ENCODE data around the gene PADI1.

DNA sequence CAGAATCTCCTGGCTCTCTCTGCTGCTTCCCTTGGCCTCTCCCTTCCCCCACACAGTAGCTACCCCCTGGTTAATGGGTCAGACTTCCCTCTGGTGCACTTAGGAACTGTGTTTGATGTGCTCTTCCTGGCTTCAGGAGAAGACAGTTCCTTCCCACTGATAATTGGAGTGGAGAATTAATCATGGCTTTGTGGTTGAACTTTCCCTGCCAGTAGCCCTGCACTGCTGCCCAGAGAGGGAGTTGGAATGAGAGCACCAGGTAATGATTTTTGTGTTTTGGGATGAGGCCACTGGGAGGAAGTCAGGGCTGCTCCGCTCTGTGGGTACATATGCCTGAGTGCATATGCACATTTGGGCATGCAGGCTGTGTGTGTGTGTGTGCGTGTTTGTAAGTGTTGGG, 46.0 kb upstream of the PADI1 start:
- no peak for TF ChIP-seq EP300 (IDR thresholded peaks at IDR 0.05)
- TF ChIP-seq POLR2A (IDR thresholded peaks at IDR 0.05), result no peak
- TF ChIP-seq, protein P1, sequence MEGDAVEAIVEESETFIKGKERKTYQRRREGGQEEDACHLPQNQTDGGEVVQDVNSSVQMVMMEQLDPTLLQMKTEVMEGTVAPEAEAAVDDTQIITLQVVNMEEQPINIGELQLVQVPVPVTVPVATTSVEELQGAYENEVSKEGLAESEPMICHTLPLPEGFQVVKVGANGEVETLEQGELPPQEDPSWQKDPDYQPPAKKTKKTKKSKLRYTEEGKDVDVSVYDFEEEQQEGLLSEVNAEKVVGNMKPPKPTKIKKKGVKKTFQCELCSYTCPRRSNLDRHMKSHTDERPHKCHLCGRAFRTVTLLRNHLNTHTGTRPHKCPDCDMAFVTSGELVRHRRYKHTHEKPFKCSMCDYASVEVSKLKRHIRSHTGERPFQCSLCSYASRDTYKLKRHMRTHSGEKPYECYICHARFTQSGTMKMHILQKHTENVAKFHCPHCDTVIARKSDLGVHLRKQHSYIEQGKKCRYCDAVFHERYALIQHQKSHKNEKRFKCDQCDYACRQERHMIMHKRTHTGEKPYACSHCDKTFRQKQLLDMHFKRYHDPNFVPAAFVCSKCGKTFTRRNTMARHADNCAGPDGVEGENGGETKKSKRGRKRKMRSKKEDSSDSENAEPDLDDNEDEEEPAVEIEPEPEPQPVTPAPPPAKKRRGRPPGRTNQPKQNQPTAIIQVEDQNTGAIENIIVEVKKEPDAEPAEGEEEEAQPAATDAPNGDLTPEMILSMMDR (IDR thresholded peaks at IDR 0.05), result no peak
